Measurements from ENCODE around the gene XAGE5. TPM values are rescaled to one million over a fixed set of nuclear protein-coding genes. Genes with fewer than 3 reads are reported as not detected.

The XAGE5 gene
- total and polyA plus RNA-seq, 2 experiments from 2014 or later: not detected

GRCh38 chrX:52819788-52820187, 8.7 kb downstream of the XAGE5 start:
- no peaks in the 10 kb centered on the region for H4K20me1 ChIP-seq (replicated peaks; ENCODE audit: insufficient read depth)
- H3F3A ChIP-seq (replicated peaks; ENCODE audit: low read depth): no peaks in the 10 kb centered on the region
- no peaks in the 10 kb centered on the region for H3K4me1 Mint-ChIP-seq
- no peak overlapping the region for H2AFZ ChIP-seq
- H3K9me2 ChIP-seq (ENCODE audit: insufficient read depth): no peaks in the 10 kb centered on the region
- H3K27me3 Mint-ChIP-seq (ENCODE audit: insufficient read depth, low read depth, poor library complexity): peaks cover 2% of the 10 kb centered on the region
- no peaks in the 10 kb centered on the region for H3K36me3 ChIP-seq (ENCODE audit: insufficient read depth)
- DNase-seq (ENCODE audit: low spot score) (no peak), ATAC-seq (no peak)
- H3K4me1 ChIP-seq (ENCODE audit: insufficient read depth): no peaks in the 10 kb centered on the region
- no peaks in the 10 kb centered on the region for H3K9me3 Mint-ChIP-seq
- no peak overlapping the region for H3K27ac Mint-ChIP-seq
- H3K4me2 ChIP-seq: no peak overlapping the region
- H3K4me3 Mint-ChIP-seq: no peak overlapping the region
- H3K36me3 Mint-ChIP-seq (ENCODE audit: low read depth): no peaks in the 10 kb centered on the region
- H3K27ac ChIP-seq (ENCODE audit: low read depth): no peak overlapping the region
- H3K4me3 ChIP-seq: no peak overlapping the region
- no peaks in the 10 kb centered on the region for H3K27me3 ChIP-seq (ENCODE audit: insufficient read depth)
- H3K79me2 ChIP-seq (replicated peaks; ENCODE audit: insufficient read depth): no peaks in the 10 kb centered on the region
- TF ChIP-seq POLR2AphosphoS5 (IDR thresholded peaks at IDR 0.05; ENCODE audit: low read depth): no peak
- no peak for TF ChIP-seq ETS1 (IDR thresholded peaks at IDR 0.05)

GRCh38 chrX:52821079-52821760, 10.1 kb downstream of the XAGE5 start:
- no peaks in the 10 kb centered on the region for H3K9me3 Mint-ChIP-seq
- no peak overlapping the region for H3K4me3 Mint-ChIP-seq
- H3K79me2 ChIP-seq (replicated peaks; ENCODE audit: insufficient read depth): no peaks in the 10 kb centered on the region
- DNase-seq (ENCODE audit: low spot score) (no peak), ATAC-seq (no peak)
- H3K4me1 ChIP-seq (ENCODE audit: insufficient read depth): no peaks in the 10 kb centered on the region
- H3K4me3 ChIP-seq: no peak overlapping the region
- no peaks in the 10 kb centered on the region for H4K20me1 ChIP-seq (replicated peaks; ENCODE audit: insufficient read depth)
- no peaks in the 10 kb centered on the region for H3K27me3 ChIP-seq (ENCODE audit: insufficient read depth)
- no peaks in the 10 kb centered on the region for H3F3A ChIP-seq (replicated peaks; ENCODE audit: low read depth)
- no peak overlapping the region for H3K4me2 ChIP-seq
- no peaks in the 10 kb centered on the region for H3K36me3 Mint-ChIP-seq (ENCODE audit: low read depth)
- H3K27me3 Mint-ChIP-seq (ENCODE audit: insufficient read depth, low read depth, poor library complexity): peaks cover 2% of the 10 kb centered on the region
- H3K9me2 ChIP-seq (ENCODE audit: insufficient read depth): no peaks in the 10 kb centered on the region
- H3K4me1 Mint-ChIP-seq: no peaks in the 10 kb centered on the region
- H2AFZ ChIP-seq: no peak overlapping the region
- no peak overlapping the region for H3K27ac Mint-ChIP-seq
- H3K27ac ChIP-seq (ENCODE audit: low read depth): no peak overlapping the region
- no peaks in the 10 kb centered on the region for H3K36me3 ChIP-seq (ENCODE audit: insufficient read depth)
- no peak for TF ChIP-seq REST (IDR thresholded peaks at IDR 0.05; ENCODE audit: unreplicated experiment)
- TF ChIP-seq ZNF114 (CRISPR knock-in tag; IDR thresholded peaks at IDR 0.05): no peak
- no peak for TF ChIP-seq CTCF (conservative IDR thresholded peaks at IDR 0.05; ENCODE audit: low read depth in 2 of 2)
- TF ChIP-seq ZNF462 (CRISPR knock-in tag; IDR thresholded peaks at IDR 0.05): no peak
- no peak for TF ChIP-seq ETS1 (IDR thresholded peaks at IDR 0.05)

All from GM23338 (cell line).